HG03064 (cell line): ENCODE measurements around the gene DSCAM.

Experiments
- ATAC-seq: cut with Tn5 transposase; IDR thresholded peaks from one replicate; pipeline ENCODE4 v1.9.1; 2021; ENCODE audit warnings: low read depth; ENCODE audit not compliant: unreplicated experiment

DSCAM gene

GRCh38 chr21:39976800-39977199 lies 870.2 kb downstream of the DSCAM start:
- ATAC-seq = no peak

- no peak for ATAC-seq
Measured at GRCh38 chr21:39972976-39973770, 873.8 kb downstream of the DSCAM start.

- ATAC-seq = no peak
Measured at GRCh38 chr21:39972471-39972870, 874.5 kb downstream of the DSCAM start.

- ATAC-seq = no peak
Measured at GRCh38 chr21:39971956-39972355, 875.0 kb downstream of the DSCAM start.

- ATAC-seq = no peak
Measured at GRCh38 chr21:39969691-39970364, 877.1 kb downstream of the DSCAM start.

GRCh38 chr21:39968010-39968409 lies 878.9 kb downstream of the DSCAM start:
- no peak for ATAC-seq

GRCh38 chr21:39966786-39967185 lies 880.2 kb downstream of the DSCAM start:
- no peak for ATAC-seq

GRCh38 chr21:39965026-39965425 lies 881.9 kb downstream of the DSCAM start:
- ATAC-seq = no peak

GRCh38 chr21:39961251-39961650 lies 885.7 kb downstream of the DSCAM start:
- ATAC-seq = no peak
